Type B pancreatic cell (in vitro differentiated cells): ENCODE data around the gene POR. TPM values are rescaled to one million over a fixed set of nuclear protein-coding genes. Genes with fewer than 3 reads are reported as not detected.
"Not testable (repeated sequence)": the region's sequence is repeated elsewhere in the genome, so short reads cannot be mapped to it uniquely, and the experiment has no call there.

Experiments used
- DNase-seq: peaks from one replicate; pipeline ENCODE4 v3.0.0; 2021; ENCODE audit warnings: mixed read lengths; ENCODE audit not compliant: unreplicated experiment; ENCODE audit errors: extremely low spot score
- H3K27ac Mint-ChIP-seq: 2 replicates; pipeline ENCODE4 v1.8.0; 2021; ENCODE audit warnings: mild to moderate bottlenecking, mixed read lengths
- H3K27me3 Mint-ChIP-seq: 2 replicates; pipeline ENCODE4 v1.8.0; 2021; ENCODE audit warnings: mixed read lengths
- H3K36me3 Mint-ChIP-seq: 2 replicates; pipeline ENCODE4 v1.8.0; 2021; ENCODE audit warnings: mixed read lengths
- H3K4me1 Mint-ChIP-seq: one replicate; pipeline ENCODE4 v1.8.0; 2021; ENCODE audit warnings: mixed read lengths; ENCODE audit not compliant: unreplicated experiment
- H3K4me3 Mint-ChIP-seq: 2 replicates; pipeline ENCODE4 v1.8.0; 2021; ENCODE audit warnings: mild to moderate bottlenecking, mixed read lengths
- H3K9me3 Mint-ChIP-seq: 2 replicates; pipeline ENCODE4 v1.8.0; 2021; ENCODE audit warnings: mixed read lengths
- CTCF ChIP-seq: fragments of 200-600 bp; sonication (generic); conservative IDR thresholded peaks from 2 replicates; pipeline ENCODE4 v1.5.0; 2021; ENCODE audit warnings: antibody characterized with exemption, mild to moderate bottlenecking
- total RNA-seq: library from RNA; stranded (reverse); gene quantifications from 2 replicates; pipeline ENCODE4 v1.2.1, GENCODE V29; 2021; ENCODE audit warnings: low replicate concordance

POR gene
- total RNA-seq, 1 donor from 2014 or later = 122 TPM

- H3K27ac Mint-ChIP-seq = no peak overlapping the region
- DNase-seq = no peak
- H3K4me1 Mint-ChIP-seq = no peaks in the 10 kb centered on the region
- peaks cover 15% of the 10 kb centered on the region for H3K36me3 Mint-ChIP-seq
- TF ChIP-seq CTCF = no peak
- no peaks in the 10 kb centered on the region for H3K9me3 Mint-ChIP-seq
- no peak overlapping the region for H3K4me3 Mint-ChIP-seq
- no peaks in the 10 kb centered on the region for H3K27me3 Mint-ChIP-seq
Measured at GRCh38 chr7:75998038-75998437, 83.1 kb downstream of the POR start.

- Mint-ChIP-seq H3K9me3 (no peaks in the 10 kb centered on the region), H3K27me3 (no peaks in the 10 kb centered on the region), H3K36me3 (peaks cover 17% of the 10 kb centered on the region), H3K4me3 (no peak overlapping the region), H3K4me1 (no peaks in the 10 kb centered on the region), H3K27ac (no peak overlapping the region)
- TF ChIP-seq CTCF = no peak
- DNase-seq = no peak
Measured at GRCh38 chr7:76000566-76000965, 85.6 kb downstream of the POR start.

- no peak overlapping the region for H3K4me3 Mint-ChIP-seq
- no peaks in the 10 kb centered on the region for H3K9me3 Mint-ChIP-seq
- TF ChIP-seq CTCF = no peak
- H3K27ac Mint-ChIP-seq = no peak overlapping the region
- no peak for DNase-seq
- no peaks in the 10 kb centered on the region for H3K4me1 Mint-ChIP-seq
- H3K36me3 Mint-ChIP-seq = peaks cover 17% of the 10 kb centered on the region
- no peaks in the 10 kb centered on the region for H3K27me3 Mint-ChIP-seq
Measured at GRCh38 chr7:76002139-76002538, 87.2 kb downstream of the POR start.

GRCh38 chr7:76002822-76003221 is 87.9 kb downstream of the POR start:
- no peak for TF ChIP-seq CTCF
- Mint-ChIP-seq H3K4me3 (no peak overlapping the region), H3K27me3 (no peaks in the 10 kb centered on the region), H3K36me3 (peaks cover 12% of the 10 kb centered on the region), H3K4me1 (no peaks in the 10 kb centered on the region), H3K9me3 (no peaks in the 10 kb centered on the region), H3K27ac (no peak overlapping the region)
- DNase-seq = no peak

GRCh38 chr7:76003351-76003750 is 88.4 kb downstream of the POR start:
- Mint-ChIP-seq H3K4me3 (no peak overlapping the region), H3K36me3 (peaks cover 12% of the 10 kb centered on the region), H3K27me3 (no peaks in the 10 kb centered on the region), H3K27ac (no peak overlapping the region), H3K4me1 (no peaks in the 10 kb centered on the region), H3K9me3 (no peaks in the 10 kb centered on the region)
- no peak for DNase-seq
- TF ChIP-seq CTCF = no peak

GRCh38 chr7:76005004-76005403 is 90.0 kb downstream of the POR start:
- not testable (repeated sequence) for H3K4me3 Mint-ChIP-seq, DNase-seq, H3K4me1 Mint-ChIP-seq, H3K27ac Mint-ChIP-seq, H3K27me3 Mint-ChIP-seq, H3K9me3 Mint-ChIP-seq, H3K36me3 Mint-ChIP-seq
